IPS-18a (cell line): ENCODE measurements around the gene ACOT7.
A peak's percentile ranks its signal among the peaks of the same experiment; 100 is the strongest.

ENCODE experiments used
- H3K27ac ChIP-seq: one replicate; pipeline ENCODE4 v1.5.1; 2013; ENCODE audit warnings: low read length
- H3K27me3 ChIP-seq: one replicate; pipeline ENCODE4 v1.6.1; 2013; ENCODE audit warnings: mild to moderate bottlenecking, low read length; ENCODE audit not compliant: control insufficient read depth, insufficient read depth
- H3K36me3 ChIP-seq: one replicate; pipeline ENCODE4 v1.6.1; 2013; ENCODE audit warnings: low read depth, low read length; ENCODE audit not compliant: control insufficient read depth
- H3K4me1 ChIP-seq: one replicate; pipeline ENCODE4 v1.6.1; 2013; ENCODE audit warnings: low read depth, low read length; ENCODE audit not compliant: control insufficient read depth
- H3K4me3 ChIP-seq: one replicate; pipeline ENCODE4 v1.5.1; 2013; ENCODE audit warnings: low read length
- H3K9ac ChIP-seq: one replicate; pipeline ENCODE4 v1.6.1; 2013; ENCODE audit warnings: mild to moderate bottlenecking, low read length, moderate library complexity
- H3K9me3 ChIP-seq: one replicate; pipeline ENCODE4 v1.6.1; 2013; ENCODE audit warnings: low read depth, low read length; ENCODE audit not compliant: control insufficient read depth

The ACOT7 gene

DNA sequence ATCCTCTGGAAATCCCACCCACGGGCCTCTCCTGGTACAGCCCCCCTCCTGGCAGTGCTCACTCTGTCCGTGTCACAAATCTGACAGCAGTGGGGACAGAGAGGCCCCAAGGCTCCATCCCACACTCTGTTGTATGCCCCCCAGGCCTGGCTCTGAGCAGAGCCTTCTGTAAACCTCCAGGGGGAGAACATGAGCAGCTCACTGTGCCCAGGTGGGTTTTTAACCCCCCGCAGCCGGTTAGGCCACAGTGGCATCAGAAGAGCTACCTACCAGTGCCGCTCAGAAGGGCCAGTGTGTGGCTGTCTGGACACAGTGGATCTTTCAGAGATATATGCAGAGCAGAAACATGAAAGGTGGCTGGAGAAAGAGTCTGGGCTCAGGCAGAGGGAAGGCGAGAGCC lies 120.7 kb downstream of the ACOT7 start:
- no peaks in the 10 kb centered on the region for H3K27me3 ChIP-seq
- H3K9ac ChIP-seq: no peak overlapping the region
- H3K4me1 ChIP-seq: peaks cover 14% of the 10 kb centered on the region
- no peaks in the 10 kb centered on the region for H3K9me3 ChIP-seq
- no peaks in the 10 kb centered on the region for H3K36me3 ChIP-seq
- H3K27ac ChIP-seq: peak overlapping the region; percentile 42
- H3K4me3 ChIP-seq: no peak overlapping the region

DNA sequence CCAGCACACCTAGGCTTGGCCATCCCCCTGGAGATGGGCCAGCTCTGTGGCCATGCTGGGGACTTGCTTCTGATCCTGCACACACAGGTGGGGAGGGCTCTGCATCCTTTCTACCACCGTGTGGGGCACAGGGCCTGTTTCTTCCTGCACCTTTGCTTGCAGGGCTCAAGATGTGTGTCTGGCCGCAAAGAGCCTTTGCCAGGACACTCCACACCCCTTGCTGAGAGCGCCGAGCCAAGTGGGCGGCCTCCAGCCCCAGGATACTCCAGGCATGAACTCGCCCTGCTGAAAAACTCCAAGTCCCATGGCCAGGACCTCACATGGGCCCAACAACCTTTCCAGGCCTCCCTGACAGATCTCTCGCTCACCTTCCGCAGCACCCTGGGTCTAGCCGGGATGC lies 121.1 kb downstream of the ACOT7 start:
- Histone ChIP-seq H3K4me1 (peaks cover 14% of the 10 kb centered on the region), H3K9ac (no peak overlapping the region), H3K4me3 (no peak overlapping the region), H3K9me3 (no peaks in the 10 kb centered on the region), H3K27ac (no peak overlapping the region), H3K27me3 (no peaks in the 10 kb centered on the region), H3K36me3 (no peaks in the 10 kb centered on the region)

DNA sequence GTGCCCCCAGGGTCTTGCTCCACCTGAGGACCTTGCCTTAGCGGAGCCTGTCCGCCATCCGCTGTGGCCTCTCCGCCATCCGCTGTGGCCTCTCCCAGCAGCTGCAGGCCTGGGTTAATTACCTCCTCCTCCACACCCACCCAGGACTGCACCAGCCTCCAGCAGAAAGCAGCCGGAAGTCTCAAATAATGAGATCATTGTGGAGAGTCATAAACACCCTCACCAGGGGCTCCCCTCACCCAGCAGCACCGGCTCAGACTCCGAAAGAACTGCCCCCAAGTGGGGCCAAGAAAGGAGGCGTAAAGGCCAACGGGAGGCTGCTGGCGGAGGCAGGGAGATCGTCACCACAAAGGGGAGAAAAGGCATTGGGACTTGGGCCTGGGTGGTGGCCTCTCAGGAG lies 122.0 kb downstream of the ACOT7 start:
- peaks cover 14% of the 10 kb centered on the region for H3K4me1 ChIP-seq
- no peak overlapping the region for H3K4me3 ChIP-seq
- H3K27me3 ChIP-seq: no peaks in the 10 kb centered on the region
- no peak overlapping the region for H3K27ac ChIP-seq
- no peaks in the 10 kb centered on the region for H3K9me3 ChIP-seq
- H3K36me3 ChIP-seq: no peaks in the 10 kb centered on the region
- no peak overlapping the region for H3K9ac ChIP-seq

DNA sequence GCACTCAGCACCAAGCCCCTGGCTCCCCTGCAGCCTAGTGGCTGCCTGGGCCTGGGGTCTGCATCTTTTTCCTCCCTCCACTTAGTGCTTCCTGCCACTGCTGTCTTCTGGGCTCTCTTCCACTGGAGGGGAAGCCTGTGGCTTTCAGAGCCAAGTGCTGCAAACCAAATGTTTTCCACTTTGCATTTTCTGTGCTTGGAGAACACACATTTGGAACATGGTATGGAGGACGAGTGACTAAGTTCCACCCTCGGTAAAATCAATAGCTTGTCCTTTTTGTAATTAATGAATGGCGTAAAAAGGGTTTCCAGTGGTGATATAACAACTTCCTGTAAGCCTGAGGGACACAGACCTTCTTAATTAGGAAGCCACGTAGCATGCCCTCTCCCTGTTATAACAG lies 122.6 kb downstream of the ACOT7 start:
- no peak overlapping the region for H3K9ac ChIP-seq
- no peaks in the 10 kb centered on the region for H3K36me3 ChIP-seq
- H3K27me3 ChIP-seq: no peaks in the 10 kb centered on the region
- no peak overlapping the region for H3K27ac ChIP-seq
- no peaks in the 10 kb centered on the region for H3K9me3 ChIP-seq
- peaks cover 14% of the 10 kb centered on the region for H3K4me1 ChIP-seq
- H3K4me3 ChIP-seq: no peak overlapping the region

DNA sequence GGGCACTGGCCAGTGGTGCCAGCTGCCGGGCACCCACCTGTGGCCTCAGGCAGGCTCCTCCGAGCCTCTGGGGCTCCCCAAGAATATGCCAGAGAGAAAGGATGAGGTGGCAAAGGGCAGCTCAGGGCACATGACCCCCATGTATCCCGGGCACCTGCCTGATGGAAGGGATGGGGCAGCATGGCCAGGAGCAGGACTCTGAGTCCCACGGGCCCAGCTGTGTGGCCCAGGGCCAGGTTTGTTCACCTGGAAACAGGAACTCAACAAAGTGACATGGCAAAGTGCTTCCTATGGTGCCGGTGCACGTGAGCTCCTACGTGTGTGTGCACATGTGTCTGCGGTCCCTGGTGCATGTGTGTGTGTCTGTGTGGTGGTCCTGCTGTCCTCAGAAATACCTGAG lies 123.2 kb downstream of the ACOT7 start:
- Histone ChIP-seq H3K27me3 (no peaks in the 10 kb centered on the region), H3K4me1 (peaks cover 14% of the 10 kb centered on the region), H3K4me3 (no peak overlapping the region), H3K9me3 (no peaks in the 10 kb centered on the region), H3K36me3 (no peaks in the 10 kb centered on the region), H3K27ac (no peak overlapping the region), H3K9ac (no peak overlapping the region)

DNA sequence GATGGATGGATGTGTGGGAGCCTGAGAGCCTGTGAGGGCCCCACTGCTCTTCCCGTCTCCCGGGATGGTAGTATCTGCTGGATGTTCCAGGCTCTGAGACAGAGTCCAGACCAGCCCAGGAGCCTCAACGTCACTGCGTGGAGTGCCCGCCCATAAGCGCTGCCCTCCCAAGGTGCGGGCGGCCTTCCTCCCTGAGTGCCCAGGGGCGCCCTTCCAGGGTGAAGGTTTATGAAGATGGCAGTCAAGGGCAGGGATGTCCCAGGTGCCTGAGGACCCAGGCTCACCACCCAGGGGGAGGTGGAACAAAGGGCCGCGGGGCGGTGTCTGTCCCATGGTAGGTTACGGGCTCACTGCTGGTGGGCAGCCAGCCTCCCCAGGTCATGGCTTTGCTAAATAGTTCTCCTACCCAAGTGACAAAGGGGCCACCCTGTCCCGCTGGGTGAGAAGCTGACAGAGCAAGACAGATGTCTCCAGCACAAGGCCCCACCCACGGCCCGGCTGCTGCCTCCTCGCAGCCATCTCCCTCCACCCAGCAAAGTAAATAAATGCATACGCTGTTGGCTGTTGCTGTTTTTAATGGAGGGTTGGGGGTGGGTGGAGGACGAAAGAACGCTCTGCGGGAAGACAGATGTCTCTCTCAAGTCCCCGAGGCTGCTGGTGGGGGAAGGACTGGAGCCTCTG lies 123.7 kb downstream of the ACOT7 start:
- Histone ChIP-seq H3K36me3 (no peaks in the 10 kb centered on the region), H3K4me1 (peaks cover 14% of the 10 kb centered on the region), H3K27me3 (no peaks in the 10 kb centered on the region), H3K9me3 (no peaks in the 10 kb centered on the region), H3K27ac (no peak overlapping the region), H3K9ac (no peak overlapping the region), H3K4me3 (no peak overlapping the region)

DNA sequence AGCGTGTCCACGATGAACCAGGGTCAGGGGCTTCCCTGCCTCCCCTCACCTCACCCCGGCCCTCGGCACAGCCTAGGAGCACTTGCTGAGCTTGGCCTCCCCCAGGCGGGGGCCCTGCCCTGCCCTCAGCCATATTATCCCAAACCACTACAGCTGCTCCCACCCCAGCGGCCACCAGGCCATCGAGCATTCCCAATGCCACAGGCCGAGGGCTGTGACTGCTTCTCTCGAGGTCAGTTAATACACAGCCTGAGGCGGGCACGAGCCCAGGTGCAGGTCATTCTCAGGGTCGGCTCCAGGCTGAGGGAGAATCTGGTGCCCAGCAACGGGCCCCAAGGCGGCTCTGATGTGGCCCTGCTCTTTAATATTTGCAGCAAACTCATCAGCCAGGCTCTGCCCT lies 124.3 kb downstream of the ACOT7 start:
- Histone ChIP-seq H3K9me3 (no peaks in the 10 kb centered on the region), H3K36me3 (no peaks in the 10 kb centered on the region), H3K4me1 (peaks cover 14% of the 10 kb centered on the region), H3K27ac (no peak overlapping the region), H3K27me3 (no peaks in the 10 kb centered on the region), H3K9ac (no peak overlapping the region), H3K4me3 (no peak overlapping the region)

DNA sequence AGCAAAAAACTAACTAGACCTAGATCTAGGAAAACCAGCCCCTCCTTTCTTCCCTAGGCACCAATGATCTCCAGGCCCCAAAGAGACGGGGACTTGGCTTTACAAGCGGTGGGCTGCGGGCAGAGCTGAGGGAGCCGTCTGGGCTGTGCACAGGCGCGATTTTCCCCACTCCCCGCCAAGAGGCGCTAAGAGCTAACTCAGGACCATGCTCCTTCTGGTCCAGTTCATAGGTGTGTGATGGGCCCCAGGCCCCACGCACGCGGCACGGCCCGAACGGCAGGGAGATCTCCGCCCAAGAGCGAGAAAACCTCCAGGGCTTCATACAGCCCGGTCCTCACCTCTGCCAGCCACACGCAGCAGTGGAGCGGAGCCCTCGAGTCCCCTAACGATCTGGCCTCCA lies 125.2 kb downstream of the ACOT7 start:
- Histone ChIP-seq H3K27ac (no peak overlapping the region), H3K27me3 (no peaks in the 10 kb centered on the region)

DNA sequence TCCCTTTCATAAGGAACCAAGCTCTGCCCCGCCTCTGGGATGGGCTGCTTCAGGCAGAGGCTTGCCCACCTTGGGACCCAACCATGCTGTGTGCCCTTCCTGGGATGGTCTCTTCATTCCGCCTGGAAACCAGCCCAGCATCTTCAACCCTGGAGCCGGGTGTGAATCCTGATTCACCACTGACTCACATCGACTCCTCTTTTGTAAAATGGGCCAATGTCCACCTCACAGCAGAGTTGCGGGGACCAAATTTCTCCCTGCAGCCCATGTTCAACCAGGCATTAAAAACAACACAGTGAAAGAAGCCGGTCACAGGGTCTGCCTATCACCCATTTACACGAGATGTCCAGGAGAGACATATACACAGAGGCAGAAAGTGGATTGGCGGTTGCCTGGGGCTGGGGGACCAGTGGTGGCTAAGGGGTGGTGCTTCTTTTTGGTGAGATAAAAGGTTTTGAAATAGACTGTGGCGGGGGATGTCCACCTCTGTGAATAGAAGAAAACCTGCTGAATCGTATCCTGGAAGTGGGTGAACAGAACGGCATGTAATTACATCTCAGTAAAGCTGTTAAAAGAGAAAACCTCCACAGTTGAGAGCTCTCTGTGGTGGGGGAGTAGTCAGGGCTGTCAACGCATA lies 125.8 kb downstream of the ACOT7 start:
- Histone ChIP-seq H3K4me1 (peaks cover 2% of the 10 kb centered on the region), H3K4me3 (no peak overlapping the region), H3K27ac (no peak overlapping the region), H3K36me3 (no peaks in the 10 kb centered on the region), H3K27me3 (no peaks in the 10 kb centered on the region), H3K9ac (no peak overlapping the region), H3K9me3 (no peaks in the 10 kb centered on the region)

More for the DNA sequence above, 125.2 kb downstream of the ACOT7 start:
- no peak overlapping the region for H3K4me3 ChIP-seq
- H3K4me1 ChIP-seq: peaks cover 8% of the 10 kb centered on the region
- H3K9ac ChIP-seq: no peak overlapping the region
- H3K36me3 ChIP-seq: no peaks in the 10 kb centered on the region
- no peaks in the 10 kb centered on the region for H3K9me3 ChIP-seq

DNA sequence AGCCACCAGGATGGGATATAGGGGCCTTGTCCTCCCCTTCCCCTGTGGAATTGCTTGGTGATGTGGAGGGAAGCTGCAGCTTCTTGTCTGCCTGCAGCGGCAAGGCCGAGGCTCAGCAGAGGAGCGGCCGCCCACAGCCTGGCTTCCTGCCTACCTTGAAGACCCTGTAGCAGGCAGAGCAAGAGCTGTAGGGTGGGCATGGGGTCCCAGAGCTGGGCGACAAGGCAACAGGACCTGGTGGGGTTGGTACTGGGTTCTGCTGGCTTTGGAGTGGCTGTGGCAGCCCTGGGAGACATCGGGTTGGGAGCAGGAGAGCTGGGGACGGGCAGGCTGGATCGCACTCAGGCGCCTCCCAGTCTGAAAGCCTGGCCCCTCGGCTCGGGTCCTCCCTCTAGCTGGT lies 126.9 kb downstream of the ACOT7 start:
- Histone ChIP-seq H3K4me1 (peaks cover 5% of the 10 kb centered on the region), H3K27me3 (peaks cover 6% of the 10 kb centered on the region), H3K36me3 (no peaks in the 10 kb centered on the region), H3K9me3 (no peaks in the 10 kb centered on the region), H3K27ac (no peak overlapping the region), H3K4me3 (no peak overlapping the region), H3K9ac (no peak overlapping the region)

DNA sequence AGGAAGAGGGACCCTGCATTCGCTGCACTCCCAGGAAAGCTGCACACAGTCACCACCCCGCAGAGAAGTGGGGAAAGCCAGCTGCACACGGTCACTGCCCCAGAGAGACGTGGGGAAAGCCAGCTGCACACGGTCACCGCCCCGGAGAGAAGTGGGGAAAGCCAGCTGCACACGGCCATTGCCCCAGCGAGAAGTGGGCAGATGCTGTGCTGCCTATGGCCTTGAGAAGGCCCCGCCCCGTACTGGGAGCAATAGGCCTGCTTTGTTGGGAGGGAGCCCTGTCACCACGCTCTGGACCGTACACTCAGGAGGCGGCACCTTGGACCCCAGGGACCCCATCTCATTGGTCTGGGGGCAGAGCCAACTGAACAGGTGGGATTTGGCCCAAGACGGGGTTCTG lies 128.4 kb downstream of the ACOT7 start:
- Histone ChIP-seq H3K27ac (no peak overlapping the region), H3K9ac (no peak overlapping the region), H3K36me3 (no peaks in the 10 kb centered on the region), H3K4me3 (no peak overlapping the region), H3K27me3 (peaks cover 11% of the 10 kb centered on the region), H3K4me1 (peaks cover 5% of the 10 kb centered on the region), H3K9me3 (no peaks in the 10 kb centered on the region)

DNA sequence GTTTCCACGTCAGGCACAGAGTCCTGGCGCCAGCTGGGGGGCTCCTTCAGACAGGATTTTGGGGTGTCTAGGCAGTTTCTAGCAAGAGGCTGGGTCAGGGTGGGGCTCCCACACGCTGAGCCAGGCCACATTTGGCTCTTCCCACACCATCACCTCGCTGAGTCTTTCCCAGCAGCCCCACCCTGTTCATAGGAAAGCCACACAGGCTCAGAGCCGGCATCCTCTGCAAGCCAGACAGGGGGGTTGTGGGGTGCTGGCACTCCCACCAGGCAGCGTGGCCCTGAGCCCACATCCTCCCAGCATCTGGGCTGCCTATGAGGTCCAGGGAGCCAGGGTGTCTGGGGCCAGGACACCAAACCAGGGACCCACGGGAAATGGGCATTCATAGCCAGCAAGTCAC lies 129.9 kb downstream of the ACOT7 start:
- Histone ChIP-seq H3K9me3 (no peaks in the 10 kb centered on the region), H3K36me3 (no peaks in the 10 kb centered on the region), H3K27ac (no peak overlapping the region), H3K27me3 (peaks cover 22% of the 10 kb centered on the region), H3K4me3 (no peak overlapping the region), H3K4me1 (peaks cover 5% of the 10 kb centered on the region), H3K9ac (no peak overlapping the region)
